Neural crest cell (in vitro differentiated cells): ENCODE results near the gene GPR139. TPM values are rescaled to one million over a fixed set of nuclear protein-coding genes. Genes with fewer than 3 reads are reported as not detected.

ENCODE experiments used
- DNase-seq: peaks from one replicate; pipeline ENCODE4 v3.0.0; 2021; ENCODE audit warnings: low read depth, mixed read lengths, low spot score
- H3K27ac Mint-ChIP-seq: one replicate; pipeline ENCODE4 v1.8.0; 2021; ENCODE audit warnings: mild to moderate bottlenecking, mixed read lengths; ENCODE audit not compliant: unreplicated experiment
- H3K27me3 Mint-ChIP-seq: 2 replicates; pipeline ENCODE4 v1.8.0; 2021; ENCODE audit warnings: low read depth, mild to moderate bottlenecking, mixed read lengths
- H3K36me3 Mint-ChIP-seq: 2 replicates; pipeline ENCODE4 v1.8.0; 2021; ENCODE audit warnings: low read depth, mild to moderate bottlenecking, mixed read lengths
- H3K4me1 Mint-ChIP-seq: 2 replicates; pipeline ENCODE4 v1.8.0; 2021; ENCODE audit warnings: mixed read lengths
- H3K4me3 Mint-ChIP-seq: one replicate; pipeline ENCODE4 v1.8.0; 2021; ENCODE audit warnings: mild to moderate bottlenecking, mixed read lengths
- H3K9me3 Mint-ChIP-seq: 2 replicates; pipeline ENCODE4 v1.8.0; 2021; ENCODE audit warnings: mixed read lengths
- CTCF ChIP-seq: fragments of 200-600 bp; sonication (generic); conservative IDR thresholded peaks from 2 replicates; pipeline ENCODE4 v1.5.0; 2021; ENCODE audit warnings: antibody characterized with exemption, mild to moderate bottlenecking
- total RNA-seq: library from RNA; stranded (reverse); gene quantifications from 2 replicates; pipeline ENCODE4 v1.2.1, GENCODE V29; 2021

GPR139 gene
- total RNA-seq, 1 donor from 2014 or later: not detected

DNA sequence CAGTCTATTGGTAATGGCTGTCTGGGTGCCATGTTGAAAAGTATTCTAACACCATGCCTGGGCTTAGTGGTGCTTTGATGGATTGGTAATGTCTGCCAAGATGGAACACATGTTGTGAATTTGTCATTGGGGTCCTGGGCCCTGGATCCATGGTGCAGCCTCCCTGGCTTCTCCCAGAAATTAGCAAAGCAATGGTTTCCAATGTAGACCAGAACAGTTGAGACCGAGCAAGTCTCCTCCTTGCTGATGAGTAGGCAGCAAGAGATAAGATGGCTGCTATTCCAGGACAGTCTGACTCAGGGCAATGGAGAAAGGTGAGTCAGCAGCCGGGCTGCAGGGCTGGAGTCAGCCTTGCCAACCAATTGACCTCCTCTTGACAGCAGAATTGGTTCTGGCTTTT is 30.8 kb downstream of the GPR139 start:
- Mint-ChIP-seq H3K4me3 (no peak overlapping the region), H3K27me3 (peaks cover 79% of the 10 kb centered on the region), H3K27ac (no peak overlapping the region), H3K36me3 (no peaks in the 10 kb centered on the region), H3K9me3 (no peaks in the 10 kb centered on the region), H3K4me1 (no peaks in the 10 kb centered on the region)
- DNase-seq: no peak
- no peak for TF ChIP-seq CTCF

GRCh38 chr16:20041924-20042596 is 31.6 kb downstream of the GPR139 start:
- no peaks in the 10 kb centered on the region for H3K9me3 Mint-ChIP-seq
- H3K36me3 Mint-ChIP-seq: no peaks in the 10 kb centered on the region
- no peak for DNase-seq
- no peak overlapping the region for H3K4me3 Mint-ChIP-seq
- H3K27me3 Mint-ChIP-seq: peaks cover 83% of the 10 kb centered on the region
- no peaks in the 10 kb centered on the region for H3K4me1 Mint-ChIP-seq
- H3K27ac Mint-ChIP-seq: no peak overlapping the region
- TF ChIP-seq CTCF: no peak

DNA sequence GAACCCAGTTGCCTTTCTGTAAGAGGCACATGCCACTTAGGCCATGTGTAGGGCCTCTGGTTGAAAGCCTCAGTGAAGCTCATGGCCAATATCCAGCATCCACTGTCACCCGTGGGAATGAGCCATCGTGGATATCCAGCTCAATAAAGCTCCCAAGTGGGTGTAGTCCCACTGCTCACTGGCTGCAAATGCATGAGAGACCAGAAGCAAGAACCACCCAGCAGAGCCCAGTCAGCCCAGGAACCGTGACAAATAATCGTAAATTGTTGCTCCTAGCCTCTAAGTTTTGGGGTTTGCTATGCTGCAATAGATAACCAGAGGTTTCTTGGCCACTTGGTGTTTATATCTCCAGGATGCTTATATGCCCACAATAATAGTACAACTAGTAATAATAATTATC is 33.7 kb downstream of the GPR139 start:
- no peaks in the 10 kb centered on the region for H3K36me3 Mint-ChIP-seq
- no peaks in the 10 kb centered on the region for H3K9me3 Mint-ChIP-seq
- H3K27ac Mint-ChIP-seq: no peak overlapping the region
- TF ChIP-seq CTCF: no peak
- no peaks in the 10 kb centered on the region for H3K4me1 Mint-ChIP-seq
- DNase-seq: no peak
- H3K4me3 Mint-ChIP-seq: no peak overlapping the region
- peaks cover 88% of the 10 kb centered on the region for H3K27me3 Mint-ChIP-seq

DNA sequence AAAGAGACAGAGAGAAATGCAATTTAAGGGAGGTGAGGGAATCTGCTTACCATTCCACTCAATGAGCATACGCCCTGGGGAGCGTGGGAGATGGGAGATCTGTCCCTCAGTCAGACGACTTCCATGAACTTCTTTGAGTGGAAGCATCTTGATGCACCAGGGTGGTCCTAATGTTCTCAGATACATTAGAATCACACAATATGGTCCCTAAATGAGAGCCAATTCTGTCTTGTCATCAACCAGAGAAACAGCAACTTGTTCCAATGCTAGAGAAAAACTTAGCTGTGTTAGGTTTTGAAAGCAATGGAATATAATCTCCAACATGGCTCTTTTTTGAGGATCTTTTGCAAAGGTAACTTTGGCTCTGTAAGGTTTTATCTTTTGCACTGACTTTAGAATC is 44.1 kb downstream of the GPR139 start:
- H3K4me3 Mint-ChIP-seq: no peak overlapping the region
- no peak overlapping the region for H3K27ac Mint-ChIP-seq
- H3K4me1 Mint-ChIP-seq: no peaks in the 10 kb centered on the region
- no peak for DNase-seq
- peaks cover 5% of the 10 kb centered on the region for H3K9me3 Mint-ChIP-seq
- no peak for TF ChIP-seq CTCF
- peaks cover 64% of the 10 kb centered on the region for H3K27me3 Mint-ChIP-seq
- H3K36me3 Mint-ChIP-seq: no peaks in the 10 kb centered on the region

DNA sequence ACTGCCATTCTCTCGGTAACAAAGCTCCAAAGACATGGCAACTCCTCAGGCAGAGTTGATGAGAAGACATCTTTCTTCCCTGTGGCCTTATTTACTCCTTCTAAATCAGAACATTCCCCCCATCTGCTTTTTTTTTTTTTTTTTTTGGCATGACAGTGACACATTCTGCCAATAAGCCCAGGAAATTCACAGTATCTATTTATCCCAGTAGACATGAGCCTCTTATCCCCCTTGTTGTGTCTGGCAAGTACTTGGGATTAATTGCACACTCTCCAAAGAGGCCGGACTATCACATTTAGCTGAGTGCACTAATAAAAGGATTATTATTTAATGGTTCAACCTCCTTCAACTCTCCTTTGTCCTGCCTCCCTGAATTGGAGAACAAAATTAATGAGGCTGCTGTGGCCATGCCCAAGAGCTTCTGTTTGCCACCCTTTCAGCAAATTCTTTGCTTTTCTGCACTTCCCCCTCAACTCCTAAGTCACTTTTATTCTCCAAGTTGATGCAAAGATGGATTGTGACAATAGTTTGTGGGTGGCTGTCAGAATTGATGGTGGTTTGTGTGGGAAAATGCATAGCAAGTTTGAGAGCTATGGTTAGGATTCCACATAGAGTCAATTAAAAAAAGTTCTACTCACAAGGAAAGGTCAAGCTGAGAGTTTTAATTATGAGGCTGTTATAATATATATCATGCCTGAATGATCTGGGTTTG is 47.2 kb downstream of the GPR139 start:
- Mint-ChIP-seq H3K36me3 (no peaks in the 10 kb centered on the region), H3K27ac (no peak overlapping the region), H3K27me3 (peaks cover 68% of the 10 kb centered on the region), H3K9me3 (no peaks in the 10 kb centered on the region), H3K4me1 (no peaks in the 10 kb centered on the region), H3K4me3 (no peak overlapping the region)
- no peak for TF ChIP-seq CTCF
- no peak for DNase-seq
